ENCODE results near the gene AK5.

- TF ChIP-seq POLR2AphosphoS5 (IDR thresholded peaks at IDR 0.05; ENCODE audit: low read depth, low read length) (no peak), REST (IDR thresholded peaks at IDR 0.05; ENCODE audit: insufficient read depth in 1 of 2, low read depth in 2 of 2, low read length in 2 of 2) (no peak)
These were observed 72.7 kb downstream of the AK5 start for GRCh38 chr1:77354536-77354935.
